KG1 (cell line): ENCODE measurements around the gene UROS.
A peak's percentile ranks its signal among the peaks of the same experiment; 100 is the strongest.

Source experiments
- DNase-seq: peaks from one replicate; lab custom pipeline; 2025; lab: John Stamatoyannopoulos, UW

Gene UROS

DNA sequence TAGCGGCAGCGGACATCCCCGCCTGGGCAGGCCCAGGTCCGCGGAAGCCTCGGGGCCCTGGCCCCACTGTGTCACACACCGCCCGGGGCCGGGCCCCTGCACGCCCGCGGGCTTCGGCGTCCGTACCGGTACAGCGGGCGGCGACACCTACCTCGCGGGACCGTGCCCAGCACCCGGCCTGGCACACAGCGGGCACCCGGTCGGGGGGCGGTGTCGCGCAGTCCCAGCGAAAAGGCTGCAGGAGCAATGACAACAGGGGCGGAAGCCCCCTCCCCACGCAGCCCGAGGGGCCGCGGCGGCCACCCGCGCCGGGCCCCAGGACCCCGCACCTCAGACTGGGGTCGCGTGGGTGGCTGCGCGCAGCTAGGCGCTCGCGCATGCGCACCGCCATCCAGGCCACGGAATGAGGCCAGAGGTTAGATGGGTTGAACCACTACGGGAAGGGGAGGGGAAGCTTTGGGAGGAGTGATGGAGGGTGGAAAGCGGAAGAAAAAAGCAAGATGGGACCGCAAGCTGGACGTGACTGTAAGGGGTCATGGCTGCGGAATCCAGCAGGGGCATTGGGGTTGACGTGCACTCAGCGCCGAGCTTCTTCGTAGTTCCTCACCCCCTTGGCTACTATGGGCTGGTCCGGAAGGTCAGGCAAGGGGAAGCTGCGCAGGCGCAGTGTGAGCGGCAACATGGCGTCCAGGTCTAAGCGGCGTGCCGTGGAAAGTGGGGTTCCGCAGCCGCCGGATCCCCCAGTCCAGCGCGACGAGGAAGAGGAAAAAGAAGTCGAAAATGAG is at the start of gene UROS, which contains the start of gene BCCIP:
Gene UROS (minus strand): TSS at position 381 of the 785 bp plus-strand sequence. CDS start 6,759 bp downstream, outside the sequence.
Gene BCCIP (plus strand): TSS at position 669 of the 785 bp plus-strand sequence. CDS start 12 bp downstream, at position 681.
- peak; percentile 97 for DNase-seq

DNA sequence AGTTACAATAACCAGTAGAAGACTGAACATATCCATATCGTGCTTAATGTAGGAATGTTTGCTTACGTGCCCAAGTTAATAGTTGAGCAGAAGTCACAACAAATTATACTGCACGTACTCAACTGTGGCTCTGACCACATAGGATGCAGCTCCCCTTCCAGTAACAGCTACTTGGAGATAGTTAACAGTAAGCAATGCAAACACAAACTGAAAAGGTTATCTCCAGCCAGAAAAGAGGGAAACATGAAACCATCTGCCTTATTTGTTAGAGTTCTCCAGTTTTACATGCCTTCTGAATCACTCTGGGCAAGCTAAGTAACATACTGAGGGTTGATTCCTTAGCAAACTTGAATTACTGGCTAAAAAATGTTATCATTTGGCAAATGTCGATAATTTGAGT is 48.3 kb upstream of the UROS start:
- no peak for DNase-seq

DNA sequence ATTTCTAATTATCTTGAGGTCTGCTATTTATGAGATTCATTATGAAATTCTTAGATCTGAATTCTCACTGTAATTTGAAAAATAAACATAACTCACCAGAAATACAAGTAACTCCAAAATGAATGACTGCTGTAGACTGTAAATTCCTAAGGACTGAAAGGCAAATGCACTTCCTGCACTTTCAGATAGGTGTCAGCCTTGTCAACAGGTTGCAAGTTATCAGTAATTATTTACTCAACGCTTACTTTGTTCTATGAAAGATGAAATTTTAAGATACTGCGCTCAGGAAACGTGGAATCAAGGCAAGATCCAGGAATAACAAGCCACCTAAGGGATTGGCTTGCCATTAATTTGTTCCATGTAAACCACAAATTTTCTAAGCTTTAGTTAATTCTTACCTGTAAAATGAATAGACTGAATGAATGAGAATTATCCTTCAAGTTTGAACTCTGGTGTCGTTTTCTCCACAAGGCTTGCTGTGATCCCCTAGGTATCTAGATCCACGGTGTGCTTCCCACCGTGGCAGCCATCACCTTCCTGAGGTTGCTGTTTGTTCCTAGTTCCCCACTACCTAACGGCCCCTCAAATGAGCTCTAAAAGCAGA is 45.4 kb upstream of the UROS start:
- DNase-seq: no peak

DNA sequence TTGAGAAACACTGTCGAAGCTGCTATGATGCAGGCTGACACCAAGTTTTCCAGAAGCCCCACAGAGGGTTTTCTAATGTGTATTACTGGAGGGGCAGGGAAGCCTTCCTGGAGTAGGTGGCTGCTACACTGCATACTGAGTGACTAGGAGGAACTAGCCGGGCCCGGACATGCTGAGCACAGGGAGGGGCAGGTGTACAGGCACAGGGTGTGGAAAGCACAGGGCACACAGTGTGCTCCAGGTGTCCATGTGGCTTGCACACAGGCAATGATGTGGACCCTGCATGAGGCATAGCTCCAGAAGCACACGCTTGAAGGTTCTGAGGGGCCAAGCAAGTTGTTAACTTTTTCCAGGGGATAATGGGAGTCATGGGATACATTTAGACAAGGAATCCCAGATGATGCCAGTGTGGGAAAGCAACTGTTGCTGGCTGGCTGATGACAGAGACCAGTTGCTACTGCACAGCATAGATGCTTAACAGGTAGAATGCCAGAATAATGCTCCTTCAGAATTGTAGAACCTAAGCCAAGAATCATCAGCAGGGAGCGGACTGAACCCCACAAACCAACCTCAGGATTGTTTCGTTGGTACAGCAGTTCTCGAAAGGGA is 43.5 kb upstream of the UROS start:
- DNase-seq: no peak

DNA sequence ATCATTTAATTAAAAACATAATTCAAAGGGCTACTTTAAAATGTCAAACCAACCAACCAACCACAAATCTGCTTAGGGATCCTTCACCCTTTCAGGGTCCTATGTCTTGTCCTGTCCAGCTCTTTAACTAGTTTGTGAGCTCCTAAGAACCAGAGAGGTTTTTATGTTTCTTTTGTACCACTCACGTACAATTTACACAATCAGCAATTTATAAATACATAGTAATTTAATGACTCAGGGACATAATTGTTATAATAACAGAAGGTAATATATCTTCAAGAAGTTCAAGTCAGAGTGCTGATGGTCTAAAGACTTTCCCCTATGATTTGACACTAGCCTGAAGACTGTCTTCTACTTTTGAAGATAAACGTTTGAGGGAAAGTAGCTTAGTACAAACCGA is 42.1 kb upstream of the UROS start:
- DNase-seq: no peak

DNA sequence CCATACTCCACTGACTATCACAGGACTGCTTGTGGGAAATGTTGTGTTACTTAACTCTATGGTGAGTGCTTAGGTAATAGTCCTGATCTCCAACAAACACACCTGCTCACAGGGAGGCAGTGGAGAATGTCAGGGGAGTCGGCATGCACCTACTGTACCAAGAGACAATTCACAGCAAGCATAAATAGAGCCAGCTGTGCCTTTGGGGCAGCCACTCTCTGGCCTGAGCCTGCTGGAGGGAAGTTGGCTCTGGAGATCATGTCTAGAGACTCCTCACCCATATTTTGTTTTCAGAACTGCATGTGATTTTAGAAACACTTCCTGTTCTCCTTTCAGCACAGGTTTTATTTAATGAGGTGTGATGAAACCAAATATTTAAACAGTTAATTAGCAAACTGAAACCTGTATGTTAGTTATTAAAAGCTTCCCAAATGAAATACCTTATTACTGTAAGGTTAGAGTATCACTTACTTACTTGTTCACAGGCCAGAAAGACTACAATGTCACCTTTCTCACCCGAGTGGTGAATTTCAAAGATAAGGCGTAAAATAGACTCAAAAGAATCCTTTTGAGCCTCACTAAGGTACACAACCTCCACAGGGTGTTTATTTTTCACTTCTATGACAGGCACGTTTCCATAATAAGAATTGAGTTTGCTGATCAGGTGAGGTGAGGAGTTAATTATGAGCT is 36.2 kb upstream of the UROS start:
- DNase-seq: no peak

DNA sequence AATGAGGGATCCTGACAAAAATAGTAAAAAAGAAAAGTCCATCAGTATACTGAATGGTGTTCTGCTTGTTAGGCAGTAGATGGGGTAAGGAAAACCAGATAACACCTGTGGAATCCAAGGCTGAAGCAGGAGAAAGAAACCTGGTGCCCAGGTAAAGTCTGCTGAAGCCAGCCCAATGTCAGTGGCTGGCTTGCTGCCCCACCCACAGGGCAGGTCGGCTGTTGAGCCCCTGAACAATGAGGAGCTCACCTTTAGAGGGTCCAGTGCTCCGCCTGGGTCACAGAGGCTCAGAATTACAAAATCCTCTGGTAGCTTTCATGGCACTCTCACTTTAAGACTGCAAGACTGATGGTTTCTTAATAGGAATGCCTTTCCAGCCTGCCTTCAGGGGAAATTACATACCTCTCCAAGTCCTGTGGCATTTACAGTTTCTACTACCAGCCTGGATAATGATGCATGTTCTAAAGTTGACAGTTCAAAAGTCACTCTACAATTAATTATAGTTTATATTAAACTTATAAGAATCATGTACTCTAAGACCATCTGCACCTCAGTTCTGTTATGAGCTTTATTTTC is 34.2 kb upstream of the UROS start:
- no peak for DNase-seq

DNA sequence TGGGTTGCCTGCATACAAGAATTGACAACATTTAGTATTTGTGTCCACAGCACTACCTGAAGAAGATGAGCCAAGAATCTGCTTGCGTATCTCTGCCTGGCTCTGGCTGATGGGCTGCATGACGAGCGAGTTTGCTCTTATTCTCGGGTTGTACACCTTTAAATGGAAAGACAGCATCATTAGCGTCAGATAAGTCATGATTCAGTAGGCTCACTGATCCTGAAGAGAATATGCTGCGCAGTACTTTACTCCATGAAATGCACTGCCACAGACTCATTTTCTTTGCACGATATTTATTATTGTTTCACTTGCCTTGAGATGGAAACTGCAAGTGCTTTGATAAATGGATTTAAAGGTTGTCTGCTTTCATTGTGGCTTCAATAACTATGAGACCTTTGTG is 29.4 kb upstream of the UROS start:
- DNase-seq: no peak

DNA sequence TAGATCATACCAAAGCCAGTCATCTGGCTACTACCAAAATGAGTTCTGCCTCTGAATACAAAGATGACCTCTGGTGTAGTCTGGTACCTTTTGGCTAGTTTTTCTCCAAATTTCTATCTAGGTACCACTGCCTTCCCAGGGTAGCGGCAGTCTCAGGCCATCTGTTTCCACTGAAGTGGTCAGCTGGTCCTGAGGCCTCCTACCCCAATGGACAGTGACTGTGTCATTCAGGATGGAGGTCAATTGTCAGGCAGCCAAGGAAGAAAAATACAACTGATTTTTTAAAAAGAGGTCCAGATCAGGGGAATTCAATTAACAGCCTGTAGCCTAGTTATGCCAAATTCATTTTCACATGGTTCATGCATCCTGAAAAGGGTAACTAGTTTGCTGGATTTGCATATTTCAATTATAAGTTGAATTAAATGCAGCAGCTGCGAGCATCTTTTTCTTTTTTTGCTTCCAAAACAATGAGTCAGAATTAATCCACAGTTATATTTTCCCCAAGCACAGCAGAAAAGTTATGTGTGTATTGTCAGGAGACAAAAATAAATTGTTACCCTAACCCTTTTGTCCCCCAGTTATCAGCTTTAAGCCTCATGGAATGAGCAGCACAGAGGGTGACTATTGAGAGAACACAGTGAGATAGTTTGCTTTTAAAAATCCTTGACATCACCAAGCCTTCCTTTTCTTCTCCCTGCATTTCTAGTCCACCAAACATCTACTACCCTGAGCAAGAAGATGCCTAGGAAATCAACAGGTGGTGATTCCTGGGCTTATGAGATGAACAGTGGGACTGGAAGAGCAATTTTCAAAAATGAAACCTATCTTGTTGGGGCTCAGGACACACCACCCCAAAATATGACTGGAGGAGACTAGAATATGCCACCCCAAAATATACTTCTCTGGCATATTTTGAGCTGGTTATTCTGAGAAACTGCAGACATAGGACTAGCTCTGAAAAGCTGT is 28.0 kb upstream of the UROS start:
- DNase-seq: no peak

DNA sequence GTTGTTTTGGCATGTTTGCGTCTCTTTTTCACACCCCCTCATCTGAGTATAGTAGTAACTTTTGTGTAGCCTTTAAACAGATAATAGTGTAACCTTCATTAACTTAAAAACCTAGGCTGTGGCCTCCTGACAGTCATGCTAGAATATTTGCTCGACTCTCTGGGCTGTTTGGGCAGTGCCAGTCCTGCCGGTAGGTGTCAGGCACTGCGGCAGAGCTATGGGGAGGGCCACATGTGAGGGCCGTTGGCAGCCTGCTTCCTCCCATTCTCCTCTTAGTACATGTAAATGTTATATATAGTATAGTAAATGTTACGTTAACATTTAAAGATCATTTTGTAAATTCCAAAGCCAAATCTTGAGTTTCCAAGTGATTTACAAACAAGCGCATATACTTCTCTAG is 26.4 kb upstream of the UROS start:
- no peak for DNase-seq

DNA sequence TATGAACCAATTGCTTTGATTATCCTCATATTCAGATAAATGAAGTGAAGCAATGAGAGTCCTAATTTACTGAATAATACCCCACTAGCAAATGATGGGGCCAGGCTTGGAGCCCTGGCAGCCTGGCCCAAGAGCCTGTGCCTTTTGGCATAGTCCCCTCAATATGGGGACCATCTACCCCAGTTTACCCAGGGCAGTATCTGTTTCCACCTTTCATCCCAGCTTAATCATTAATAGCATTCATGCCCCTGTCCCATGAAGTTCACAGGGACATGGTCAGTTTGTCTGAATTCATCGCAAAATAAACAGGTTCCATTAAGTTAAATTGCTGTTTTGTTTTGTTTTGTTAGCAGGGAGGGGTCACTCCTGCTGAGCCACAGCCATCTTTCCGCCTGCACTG is 25.8 kb upstream of the UROS start:
- DNase-seq: no peak

DNA sequence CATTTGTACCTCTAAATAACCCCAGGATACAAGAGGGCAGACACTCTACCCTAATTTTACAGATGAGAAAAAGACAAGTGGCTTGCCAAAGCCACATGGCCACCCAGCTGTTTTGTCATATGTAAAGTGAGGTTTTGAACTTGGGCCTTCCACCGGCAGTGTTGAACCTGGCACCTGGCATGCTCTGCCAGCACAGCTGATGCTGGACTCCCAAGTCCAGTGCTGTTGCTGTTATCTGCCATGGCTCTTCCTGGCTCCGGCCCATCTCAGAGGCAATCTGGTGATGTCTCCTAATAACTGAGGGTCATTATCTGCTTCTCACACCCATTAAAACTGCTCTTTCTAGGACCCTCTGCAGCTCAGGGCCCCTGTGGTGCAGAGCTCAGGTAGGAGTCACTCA is 25.3 kb upstream of the UROS start:
- no peak for DNase-seq

DNA sequence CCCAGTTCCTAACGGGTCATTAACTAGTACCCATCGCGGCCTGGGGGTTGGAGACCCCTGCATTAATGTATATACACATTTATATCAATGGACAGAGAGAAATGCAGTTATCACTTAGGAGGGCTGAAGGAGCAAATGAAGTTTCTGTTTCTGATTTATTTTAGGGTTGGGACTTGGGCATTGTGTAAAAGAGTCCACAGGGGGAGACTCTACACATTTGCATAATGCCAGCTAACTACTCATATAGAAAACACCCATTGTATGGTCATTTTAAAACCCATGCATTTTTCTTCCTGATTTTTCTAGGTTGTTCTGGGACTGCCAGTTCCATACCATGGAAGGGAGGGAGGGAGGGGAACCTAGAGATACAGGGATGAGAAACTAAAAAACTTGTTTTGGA is 23.8 kb upstream of the UROS start:
- DNase-seq: no peak

DNA sequence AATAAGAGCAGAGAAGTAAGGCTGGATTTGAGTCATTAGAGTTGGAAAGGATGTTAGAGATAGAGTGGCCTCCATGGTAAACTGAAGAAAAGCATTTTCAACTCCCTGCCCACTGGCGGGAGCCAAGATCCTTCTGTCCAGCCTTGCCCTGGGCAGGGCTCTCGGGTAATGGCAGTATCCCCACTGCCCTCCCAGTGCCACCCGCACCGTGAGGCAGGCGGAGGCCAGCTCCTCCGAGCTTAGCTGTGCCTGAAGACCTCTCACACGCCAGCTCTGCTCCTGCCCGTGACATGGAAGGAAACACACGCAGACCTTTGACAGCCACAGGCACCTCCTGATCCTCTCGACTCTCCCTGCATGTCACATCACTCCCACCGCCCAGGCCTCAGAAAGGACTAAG is 22.6 kb upstream of the UROS start:
- DNase-seq: no peak

DNA sequence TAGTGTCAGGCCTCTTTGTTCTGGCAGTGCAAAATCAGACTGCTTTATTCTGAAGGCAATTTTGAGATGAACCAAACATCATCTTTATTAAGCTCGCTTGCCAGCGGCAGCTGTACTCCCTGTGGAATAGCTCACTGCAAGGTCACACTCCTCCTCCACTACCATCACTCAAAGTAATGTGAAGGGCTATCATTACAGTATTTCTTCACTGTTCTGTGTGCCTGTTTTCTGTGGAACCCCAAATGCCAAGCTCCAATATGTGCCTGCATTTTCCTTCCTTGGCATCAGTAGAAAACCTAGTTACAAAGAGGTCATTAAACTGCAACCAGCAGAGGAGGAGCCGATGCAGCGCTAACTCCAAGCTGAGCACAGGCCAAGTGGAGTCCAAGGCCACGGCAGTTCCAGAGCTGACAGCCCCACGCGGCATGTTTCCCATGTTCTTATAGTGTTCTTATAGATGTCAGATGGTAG is 21.7 kb upstream of the UROS start:
- DNase-seq: no peak

DNA sequence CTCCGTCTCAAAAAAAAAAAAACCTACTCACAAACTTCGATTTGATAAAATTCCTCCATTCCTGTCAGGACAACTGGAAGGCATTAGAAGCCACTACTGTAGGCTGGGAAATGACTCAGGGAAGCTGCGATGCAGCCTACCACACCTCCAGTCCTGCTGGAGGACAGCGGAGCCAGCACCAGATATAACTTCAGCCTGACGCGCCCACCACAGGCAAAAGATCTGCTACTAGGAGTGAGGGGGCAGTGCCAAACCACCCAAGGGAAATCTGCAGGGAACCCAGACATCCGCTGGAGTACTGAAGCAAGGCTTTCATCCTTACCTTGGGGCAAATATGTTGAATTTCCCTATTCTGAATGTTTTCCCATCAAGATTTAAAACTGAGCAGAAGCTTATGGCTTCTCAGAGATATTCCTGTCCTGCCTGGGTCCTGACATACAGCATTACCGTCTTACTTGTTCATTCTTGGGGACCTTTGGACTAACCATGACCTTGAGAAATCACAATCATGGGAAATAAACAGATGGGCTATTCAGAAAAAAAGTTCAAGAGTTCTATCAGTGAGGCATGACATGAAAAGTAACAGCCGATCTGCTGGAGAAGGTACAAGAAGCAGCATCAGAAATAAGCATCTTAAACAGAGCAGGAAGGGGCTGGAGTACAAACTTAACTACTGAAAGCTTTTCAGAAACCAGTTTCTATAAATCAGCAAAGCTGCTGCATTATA is 20.7 kb upstream of the UROS start:
- DNase-seq: no peak

DNA sequence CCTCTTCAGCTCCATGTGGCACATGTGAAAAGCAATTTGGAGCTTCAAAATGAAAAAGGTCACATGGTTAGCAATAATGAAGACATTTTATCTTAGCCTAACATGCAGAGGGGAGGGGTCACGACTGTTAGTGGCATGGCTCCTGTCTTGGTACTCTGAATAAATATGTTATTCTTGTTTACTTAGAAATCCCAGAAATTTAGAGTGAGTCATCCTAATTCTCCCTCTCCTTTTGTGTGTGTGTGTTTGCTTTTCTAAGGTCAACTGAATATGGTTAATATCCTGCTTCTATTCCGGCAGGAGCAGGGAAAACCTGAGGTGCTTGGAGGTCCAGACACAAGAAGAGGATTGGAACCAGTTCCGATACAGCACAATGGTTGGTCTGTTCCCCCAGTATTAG is 17.9 kb upstream of the UROS start:
- no peak for DNase-seq

DNA sequence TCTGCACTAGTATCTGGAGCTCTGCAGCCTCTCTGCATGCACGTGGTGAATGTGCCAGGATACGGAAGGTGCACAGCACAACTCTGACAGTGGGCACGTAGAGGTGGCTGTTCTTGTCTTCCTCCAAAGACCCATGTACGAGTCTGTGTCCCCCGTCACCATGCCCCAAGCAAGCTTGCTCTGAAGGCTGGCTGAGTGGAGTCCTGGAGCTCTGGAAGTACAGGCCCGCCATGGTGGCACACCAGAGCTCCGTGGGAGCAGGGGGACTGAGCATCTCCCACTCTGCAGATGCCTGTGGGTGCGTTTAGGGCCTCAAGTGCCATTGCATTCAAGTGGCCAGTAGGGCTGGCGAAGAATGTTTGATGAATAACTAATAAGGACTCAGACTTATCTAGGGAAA is 17.3 kb upstream of the UROS start:
- DNase-seq: no peak

DNA sequence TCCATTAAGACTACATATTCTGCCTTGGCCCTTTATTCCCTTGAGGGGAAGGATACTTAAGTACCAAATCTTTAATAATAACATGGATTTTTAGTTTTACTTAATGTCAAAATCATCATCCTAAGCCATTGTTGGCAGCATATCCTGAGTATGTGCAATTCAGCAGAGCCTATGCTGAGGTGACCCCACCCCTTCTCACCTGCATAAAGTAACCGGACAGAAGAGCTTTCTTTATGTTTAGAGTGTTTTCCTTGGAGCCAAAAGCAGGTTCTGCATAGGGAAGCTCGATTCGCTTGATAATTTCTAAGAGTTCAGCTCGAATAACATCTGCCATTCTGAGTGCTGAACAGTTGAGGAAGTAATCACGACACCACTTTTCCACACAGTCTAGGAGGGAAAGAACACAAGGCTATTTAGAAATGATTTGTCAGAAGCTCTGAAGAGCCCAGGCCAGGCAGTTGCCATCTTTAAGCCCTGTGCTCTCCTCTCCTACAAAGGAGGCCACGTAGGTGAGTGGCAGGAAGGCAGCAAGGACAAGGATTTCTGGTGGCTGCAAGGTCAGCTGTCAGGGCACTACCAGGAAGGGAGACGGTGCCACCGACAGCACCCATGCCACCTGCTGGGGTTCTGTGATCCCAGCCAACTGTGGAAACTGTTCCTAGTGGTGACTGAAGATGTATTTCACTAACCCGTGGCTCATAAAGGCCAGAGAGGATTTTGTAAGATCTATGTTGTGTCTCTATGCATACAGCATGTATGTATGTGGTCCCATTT is 15.9 kb upstream of the UROS start:
- no peak for DNase-seq

DNA sequence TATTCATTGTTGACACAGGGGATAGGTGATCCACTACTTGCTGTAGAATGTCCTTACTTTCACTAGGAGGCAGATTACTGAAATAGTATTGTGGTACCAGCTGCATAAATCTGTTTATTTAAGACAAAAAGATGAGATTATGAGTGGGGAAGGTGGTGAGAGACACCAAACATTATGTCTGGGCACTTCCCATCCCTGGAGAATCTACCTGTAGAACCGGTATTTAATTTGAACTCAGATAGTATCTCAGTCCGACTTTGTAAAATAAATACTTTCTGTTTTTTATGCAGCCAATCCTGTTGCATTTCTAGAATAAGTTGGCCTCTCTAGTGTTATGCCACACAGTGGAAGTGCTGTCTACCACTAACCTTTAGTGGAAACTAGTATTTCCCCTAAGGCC is 13.7 kb upstream of the UROS start:
- DNase-seq: no peak
